Activated CD8-positive, alpha-beta memory T cell treated with anti-CD3 and anti-CD28 coated beads, Interleukin-2, amount 50 U/mL, for 48 hours (primary cell): ENCODE data around the gene ABHD16B.
"Not testable (repeated sequence)": the region's sequence is repeated elsewhere in the genome, so short reads cannot be mapped to it uniquely, and the experiment has no call there.

Experiments
- DNase-seq: peaks from one replicate; pipeline ENCODE4 v3.0.0-alpha.2; 2020

The ABHD16B gene

GRCh38 chr20:63856098-63856511, 5.2 kb upstream of the ABHD16B start:
- no peak for DNase-seq

- no peak for DNase-seq
Measured at GRCh38 chr20:63857764-63858392, 3.4 kb upstream of the ABHD16B start.

GRCh38 chr20:63858393-63859165, 2.7 kb upstream of the ABHD16B start:
- no peak for DNase-seq

GRCh38 chr20:63859166-63859699, 2.1 kb upstream of the ABHD16B start:
- DNase-seq, result no peak

GRCh38 chr20:63860325-63861051, 810 bp upstream of the ABHD16B start:
- DNase-seq, result no peak

GRCh38 chr20:63861981-63862901, 943 bp downstream of the ABHD16B start:
- no peak for DNase-seq

GRCh38 chr20:63863021-63863797, 1.9 kb downstream of the ABHD16B start:
- DNase-seq, result no peak

- DNase-seq, result peak; percentile 86
Measured at GRCh38 chr20:63863798-63864544, 2.7 kb downstream of the ABHD16B start.

GRCh38 chr20:63864545-63864977, 3.3 kb downstream of the ABHD16B start:
- DNase-seq, result no peak

- peak; percentile 97 for DNase-seq
Measured at GRCh38 chr20:63864978-63865640, 3.8 kb downstream of the ABHD16B start, which contains the start of gene TPD52L2. Gene TPD52L2, plus strand, starts transcription at chr20:63865270. Its CDS starts 96 bp downstream, at chr20:63865366.

GRCh38 chr20:63867042-63867441, 5.7 kb downstream of the ABHD16B start:
- DNase-seq, result not testable (repeated sequence)

- DNase-seq, result no peak
Measured at GRCh38 chr20:63868264-63868663, 7.0 kb downstream of the ABHD16B start.

GRCh38 chr20:63873477-63873971, 12.2 kb downstream of the ABHD16B start:
- DNase-seq, result no peak

GRCh38 chr20:63874241-63874640, 12.9 kb downstream of the ABHD16B start:
- DNase-seq, result not testable (repeated sequence)

GRCh38 chr20:63876489-63877036, 15.3 kb downstream of the ABHD16B start:
- no peak for DNase-seq

GRCh38 chr20:63877755-63878470, 16.6 kb downstream of the ABHD16B start:
- DNase-seq, result no peak

GRCh38 chr20:63878899-63879663, 17.8 kb downstream of the ABHD16B start:
- DNase-seq, result no peak

- DNase-seq, result not testable (repeated sequence)
Measured at GRCh38 chr20:63880901-63881300, 19.6 kb downstream of the ABHD16B start.
